ENCODE measurements around the gene NUDT22.

NUDT22 gene

GRCh38 chr11:64207256-64208085 lies 18.6 kb upstream of the NUDT22 start:
- no peak for DNase-seq

- no peak for DNase-seq
Measured at GRCh38 chr11:64208086-64208795, 17.8 kb upstream of the NUDT22 start.

GRCh38 chr11:64208796-64209562 lies 17.1 kb upstream of the NUDT22 start:
- no peak for DNase-seq

GRCh38 chr11:64209563-64209843 lies 16.6 kb upstream of the NUDT22 start:
- DNase-seq: no peak

- no peak for DNase-seq
Measured at GRCh38 chr11:64210301-64211020, 15.6 kb upstream of the NUDT22 start.

GRCh38 chr11:64211181-64211872 lies 14.7 kb upstream of the NUDT22 start:
- DNase-seq: no peak

GRCh38 chr11:64216879-64217278 lies 9.2 kb upstream of the NUDT22 start:
- no peak for DNase-seq

- no peak for DNase-seq
Measured at GRCh38 chr11:64218628-64219353, 7.3 kb upstream of the NUDT22 start.

- DNase-seq: no peak
Measured at GRCh38 chr11:64219354-64219684, 6.8 kb upstream of the NUDT22 start.

GRCh38 chr11:64219755-64220154 lies 6.3 kb upstream of the NUDT22 start:
- no peak for DNase-seq

GRCh38 chr11:64220271-64220670 lies 5.8 kb upstream of the NUDT22 start:
- DNase-seq: no peak

- no peak for DNase-seq
Measured at GRCh38 chr11:64220798-64221197, 5.3 kb upstream of the NUDT22 start.

GRCh38 chr11:64222651-64223000 lies 3.4 kb upstream of the NUDT22 start:
- no peak for DNase-seq

GRCh38 chr11:64223001-64223651 lies 2.9 kb upstream of the NUDT22 start:
- DNase-seq: no peak

- no peak for DNase-seq
Measured at GRCh38 chr11:64224151-64224890, 1.8 kb upstream of the NUDT22 start.

GRCh38 chr11:64224891-64225607 lies 1.0 kb upstream of the NUDT22 start:
- DNase-seq: no peak

- peak; percentile 38 for DNase-seq
Measured at GRCh38 chr11:64226507-64227051, 505 bp downstream of the NUDT22 start.

GRCh38 chr11:64227405-64227956 lies 1.4 kb downstream of the NUDT22 start:
- no peak for DNase-seq

- no peak for DNase-seq
Measured at GRCh38 chr11:64229090-64229743, 3.1 kb downstream of the NUDT22 start.

Measured in NCI-H2029 treated with DMSO at 0.1 percent for 48 hours (cell line).